GM21737 (cell line): ENCODE measurements around the gene MCUB.
"Not testable (repeated sequence)": the region's sequence is repeated elsewhere in the genome, so short reads cannot be mapped to it uniquely, and the experiment has no call there.

Experiments used
- ATAC-seq: cut with Tn5 transposase; IDR thresholded peaks from one replicate; pipeline ENCODE4 v1.9.1; 2021; ENCODE audit warnings: mild to moderate bottlenecking, moderate library complexity; ENCODE audit not compliant: unreplicated experiment

Gene MCUB

DNA sequence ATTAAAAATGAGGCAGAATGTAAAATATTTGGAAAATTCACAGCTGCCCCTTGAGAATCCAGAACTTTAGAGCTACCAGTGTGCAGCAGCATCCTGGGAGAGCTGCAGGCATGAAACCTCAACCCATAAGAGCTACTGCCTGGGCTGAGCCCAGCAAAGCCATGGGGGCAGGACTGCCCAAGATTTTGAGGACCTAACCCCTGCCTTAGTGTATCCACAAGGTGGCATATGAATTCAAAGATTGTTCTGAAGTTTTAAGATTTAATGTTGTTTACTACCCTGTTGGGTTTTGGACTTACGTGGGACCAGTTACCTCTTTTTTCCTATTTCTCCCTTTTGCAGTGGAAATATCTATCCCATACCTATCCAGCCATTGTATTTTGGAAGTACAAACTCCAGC is 116.8 kb downstream of the MCUB start:
- ATAC-seq, result no peak

GRCh38 chr4:109678472-109678871 is 118.4 kb downstream of the MCUB start:
- not testable (repeated sequence) for ATAC-seq

GRCh38 chr4:109678925-109679324 is 118.9 kb downstream of the MCUB start:
- ATAC-seq, result not testable (repeated sequence)

- no peak for ATAC-seq
These were observed 122.8 kb downstream of the MCUB start for GRCh38 chr4:109682875-109683274.

- ATAC-seq, result no peak
These were observed 123.7 kb downstream of the MCUB start for GRCh38 chr4:109683621-109684253.

DNA sequence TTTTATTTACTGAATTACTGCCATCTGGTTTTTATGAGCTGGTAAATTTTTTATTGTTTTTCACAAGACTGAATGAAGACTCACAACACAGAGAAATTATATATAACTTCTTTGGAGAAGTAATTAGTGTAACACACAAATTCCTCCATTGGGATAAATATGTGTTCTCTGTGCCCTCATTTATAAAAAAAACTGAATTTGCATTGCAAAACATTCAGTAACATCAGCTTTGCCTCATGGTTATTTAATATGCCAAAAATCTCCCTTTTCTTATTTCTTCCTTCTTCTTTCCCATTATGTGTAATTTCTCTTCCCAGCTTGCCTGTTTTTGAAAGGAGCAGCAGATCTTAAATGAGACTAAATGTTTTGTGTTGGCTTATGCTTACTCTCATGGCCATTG is 124.7 kb downstream of the MCUB start:
- ATAC-seq, result no peak

DNA sequence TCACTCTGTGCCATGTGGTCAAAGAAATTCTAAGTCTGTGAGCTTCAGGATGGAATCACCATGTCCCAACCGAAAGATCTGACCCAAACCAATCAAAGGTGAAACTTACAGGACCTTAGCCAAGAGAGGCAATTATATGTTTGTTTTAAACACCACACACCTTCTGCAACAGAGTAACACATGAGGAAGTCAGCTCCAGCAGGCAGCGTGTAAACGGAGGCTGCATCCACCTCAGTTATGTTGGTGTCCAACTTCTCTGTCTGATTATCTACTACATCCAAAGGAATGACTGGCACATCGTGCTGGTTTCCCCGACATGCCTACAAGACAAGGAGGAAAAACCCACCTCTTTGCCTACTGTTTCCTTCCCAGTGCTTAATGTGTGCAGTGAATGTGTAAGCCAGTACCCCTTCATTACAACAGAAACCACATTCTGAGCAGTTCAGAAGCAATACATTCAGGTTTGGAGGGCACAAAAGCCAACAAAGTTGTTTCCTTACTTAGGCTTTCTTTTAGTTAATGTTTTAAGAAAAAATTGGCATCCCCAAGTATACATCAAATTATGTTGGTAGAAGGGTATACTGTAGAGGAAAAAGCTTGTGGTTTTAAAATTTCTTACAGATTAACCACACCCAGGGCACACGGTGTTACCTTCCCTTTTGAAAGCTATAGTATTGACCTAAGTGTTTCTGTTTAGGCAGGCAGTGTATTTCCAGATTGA is 130.8 kb downstream of the MCUB start:
- peak; percentile 90 for ATAC-seq

DNA sequence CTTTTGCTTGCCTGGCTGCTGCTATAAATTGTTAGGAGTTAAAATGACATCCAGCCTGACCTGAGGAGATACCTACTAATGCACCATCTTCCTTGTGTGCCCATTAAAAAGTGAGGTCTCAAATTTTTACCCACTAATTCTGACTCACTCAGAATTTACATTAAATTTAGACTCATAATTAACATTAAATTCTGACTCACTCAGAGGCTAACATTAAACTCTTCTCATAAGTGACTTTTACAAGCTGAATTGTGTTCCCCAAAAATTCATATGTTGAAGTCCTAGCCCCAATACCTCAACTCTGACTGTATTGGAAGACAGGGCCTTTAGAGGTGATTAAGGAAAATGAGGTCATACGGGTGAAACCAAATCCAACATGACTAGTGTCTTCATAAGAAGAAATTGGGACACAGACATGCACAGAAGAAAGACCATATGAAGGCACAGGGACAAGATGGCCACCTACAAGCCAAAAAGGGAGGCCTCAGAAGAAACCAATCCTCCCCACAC is 131.4 kb downstream of the MCUB start:
- no peak for ATAC-seq

GRCh38 chr4:109698656-109699055 is 138.6 kb downstream of the MCUB start:
- no peak for ATAC-seq

- ATAC-seq, result no peak
These were observed 139.6 kb downstream of the MCUB start for GRCh38 chr4:109699553-109700225.

DNA sequence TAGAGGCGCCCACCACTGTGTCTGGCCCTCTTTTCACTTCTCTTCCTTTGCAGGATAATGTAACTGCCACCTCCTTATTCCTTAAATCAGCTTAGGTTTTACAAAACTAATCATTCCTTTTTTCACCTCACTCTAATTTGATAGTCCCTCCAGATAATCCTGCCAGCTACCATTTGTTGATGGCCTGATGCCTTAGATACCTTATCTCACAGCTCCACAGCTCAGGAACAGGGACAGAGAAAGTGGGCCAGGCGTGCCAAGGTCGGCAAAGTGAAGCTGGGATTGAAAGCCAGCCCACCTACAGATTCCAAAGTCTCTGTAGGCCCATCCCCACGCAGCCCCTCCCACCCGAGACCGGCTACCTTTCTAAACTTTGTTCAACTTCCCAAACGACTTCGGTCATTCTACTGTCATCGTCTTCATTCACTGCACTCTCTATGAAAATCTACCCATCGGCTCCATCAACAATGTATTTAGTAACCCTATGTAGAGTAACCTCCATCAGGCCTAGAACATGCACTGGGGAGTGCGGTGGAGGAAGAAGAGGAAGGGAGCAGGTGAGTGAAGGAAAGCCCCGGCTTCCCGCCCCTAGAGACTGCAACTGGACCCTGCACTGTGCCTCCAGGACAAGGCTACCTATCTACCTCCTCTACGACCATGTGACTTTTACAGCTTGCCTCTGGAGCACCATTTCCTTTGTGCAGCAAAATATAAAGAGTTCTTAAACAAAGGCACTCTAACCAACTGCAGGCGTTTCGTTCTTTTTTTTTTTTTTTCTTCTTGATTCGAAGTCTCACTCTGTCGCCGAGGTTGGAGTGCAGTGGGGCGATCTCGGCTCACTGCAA is 141.7 kb downstream of the MCUB start:
- ATAC-seq, result no peak

DNA sequence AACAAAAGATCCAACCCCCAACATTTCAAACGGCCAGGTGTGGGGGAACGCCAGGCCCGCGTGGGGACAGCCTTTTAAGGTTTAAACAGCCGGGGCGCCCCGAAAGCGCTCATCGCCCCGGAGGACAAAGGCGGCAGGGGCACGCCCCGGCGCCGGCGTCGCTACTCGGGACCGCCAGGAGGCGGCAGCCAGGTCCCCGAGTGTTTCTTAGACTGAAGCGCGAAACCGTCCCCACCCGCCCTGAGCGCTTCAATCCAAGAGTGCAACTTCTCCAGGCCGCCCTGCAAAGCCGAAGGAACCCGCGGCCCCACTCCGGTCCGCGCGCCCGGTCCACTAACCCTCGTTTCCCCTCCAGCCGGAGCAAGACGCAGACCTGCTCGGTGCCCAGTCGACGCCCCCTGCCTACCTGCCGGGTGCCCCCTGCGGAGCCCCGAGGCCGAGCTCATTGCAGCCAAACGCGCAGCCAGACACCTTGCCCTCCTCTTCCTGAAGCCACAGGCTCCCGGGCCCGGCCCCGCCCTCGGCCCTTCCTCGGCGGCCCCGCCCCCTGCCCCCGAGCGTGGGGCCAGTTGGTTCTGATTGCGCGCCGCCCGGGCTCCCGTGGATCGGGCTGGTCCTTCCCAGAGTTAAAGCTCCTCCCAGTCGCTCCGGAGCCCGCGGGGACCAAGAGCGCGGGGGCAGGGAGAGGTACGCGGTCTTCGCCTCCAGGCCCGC is 143.1 kb downstream of the MCUB start, which contains the start of gene CASP6:
Gene CASP6, minus strand, starts transcription at position 496 of the 714 bp plus-strand sequence. Its CDS starts 50 bp downstream, at position 446.
- peak; percentile 73 for ATAC-seq

DNA sequence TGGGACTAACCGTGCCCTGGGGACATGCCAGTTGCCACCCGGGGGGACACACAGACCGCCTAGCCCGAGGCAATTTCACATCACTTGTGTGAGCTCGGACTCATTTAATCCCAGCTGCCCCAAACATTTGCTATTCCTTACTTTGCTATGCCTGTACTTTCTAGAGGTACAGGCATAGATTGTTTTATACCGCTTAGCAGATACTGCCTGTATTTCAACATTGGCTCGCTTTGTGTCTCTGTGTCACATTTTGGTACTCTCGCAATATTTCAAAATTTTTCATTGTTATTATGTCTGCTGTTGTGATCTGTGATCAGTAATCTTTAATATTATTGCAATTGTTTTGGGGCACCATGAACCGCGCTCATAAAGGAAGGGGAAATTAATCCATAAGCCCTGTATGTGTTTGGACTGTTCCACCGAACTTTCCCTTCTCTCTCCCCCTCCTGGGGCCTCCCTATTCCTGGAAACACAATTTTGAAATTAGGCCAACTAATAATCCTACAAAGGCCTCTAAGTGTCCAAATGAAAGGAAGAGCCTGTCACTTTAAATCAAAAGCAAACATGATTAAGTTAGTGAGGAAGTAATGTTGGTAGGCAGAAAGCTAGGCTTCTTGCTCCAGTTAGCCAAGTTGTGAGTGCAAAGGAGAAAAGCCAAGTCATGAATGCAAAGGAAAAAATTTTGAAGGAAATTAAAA is 143.8 kb downstream of the MCUB start:
- ATAC-seq, result no peak

GRCh38 chr4:109708435-109708834 is 148.4 kb downstream of the MCUB start:
- ATAC-seq, result no peak

DNA sequence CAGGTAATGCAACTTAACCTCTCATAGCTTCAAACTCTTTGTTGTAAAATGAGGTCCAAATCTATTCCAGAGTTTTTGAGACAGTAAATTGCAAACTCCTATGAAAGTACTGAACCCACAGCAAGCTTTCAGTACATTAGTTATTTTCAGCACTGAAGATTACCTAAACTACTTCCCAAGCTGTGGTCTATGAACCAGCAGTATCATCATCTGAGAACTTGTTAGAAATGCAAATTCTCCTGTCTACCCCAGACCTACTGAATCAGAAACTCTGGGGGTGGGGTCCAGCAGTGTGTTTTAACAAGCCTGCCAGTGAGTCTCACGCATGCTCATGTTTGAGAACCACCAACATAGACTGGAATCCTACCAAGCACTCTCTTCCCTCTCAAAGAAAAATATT is 148.9 kb downstream of the MCUB start:
- peak; percentile 82 for ATAC-seq

DNA sequence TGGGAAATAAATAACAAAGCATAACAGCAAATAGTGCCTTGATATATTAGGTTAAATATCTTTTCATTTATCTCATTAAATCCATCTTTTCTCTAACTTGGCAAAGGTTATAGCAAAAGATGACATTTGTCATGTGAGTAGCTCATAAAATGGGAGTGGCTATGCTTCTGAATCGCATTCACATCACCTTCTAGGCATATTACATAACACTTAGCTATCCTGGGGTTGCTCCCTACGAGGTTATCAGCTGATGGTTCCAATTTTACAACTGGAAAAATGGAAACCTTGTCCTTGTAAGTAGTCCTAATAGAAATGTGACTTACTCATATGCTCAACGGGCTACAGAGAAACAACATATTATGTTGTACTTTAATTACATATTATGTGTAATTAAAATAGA is 153.5 kb downstream of the MCUB start:
- no peak for ATAC-seq

GRCh38 chr4:109718759-109719158 is 158.7 kb downstream of the MCUB start:
- no peak for ATAC-seq

GRCh38 chr4:109719604-109720003 is 159.6 kb downstream of the MCUB start:
- ATAC-seq, result no peak

GRCh38 chr4:109721033-109721432 is 161.0 kb downstream of the MCUB start:
- no peak for ATAC-seq

DNA sequence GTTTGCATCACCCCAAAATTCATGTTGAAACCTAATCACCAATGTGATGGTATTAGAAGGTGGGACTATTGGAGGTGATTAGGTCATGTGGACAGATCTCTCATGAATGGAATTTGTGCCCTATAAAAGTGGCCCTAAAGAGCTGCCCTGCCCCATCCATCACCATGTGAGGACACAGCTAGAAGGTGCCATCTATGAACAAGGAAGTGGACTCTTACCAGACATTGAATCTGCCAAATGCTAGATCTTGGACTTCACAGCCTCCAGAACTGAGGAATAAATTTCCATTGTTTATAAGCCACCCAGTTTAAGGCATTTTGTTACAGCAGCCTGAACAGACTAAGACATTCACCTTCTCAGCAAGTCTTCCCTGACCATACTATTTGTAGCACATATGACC is 162.3 kb downstream of the MCUB start:
- no peak for ATAC-seq
